Esophagus squamous epithelium (tissue), 5 donors: ENCODE measurements around the gene RHOT2. TPM values are rescaled to one million over a fixed set of nuclear protein-coding genes. Genes with fewer than 3 reads are reported as not detected.
A peak's percentile ranks its signal among the peaks of the same experiment; 100 is the strongest.

ENCODE experiments used
- DNase-seq: peaks from one replicate; lab custom pipeline; 2025; lab: John Stamatoyannopoulos, UW
- H3K27ac ChIP-seq, 4 donors: fragments of 200-600 bp; sonication (generic); one replicate each; pipeline ENCODE4 v1.5.1; 2016 to 2019; ENCODE audit warnings: mild to moderate bottlenecking in 1 of 4
- H3K27me3 ChIP-seq, 4 donors: fragments of 200-600 bp; sonication (generic); 1 replicate in 3 of 4; 2 replicates in 1 of 4; pipeline versions ENCODE4 v1.5.1 to v1.6.0; 2017 to 2021; ENCODE audit warnings: antibody characterized with exemption in 1 of 4
- H3K36me3 ChIP-seq, 3 donors: fragments of 200-600 bp; sonication (generic); one replicate each; pipeline ENCODE4 v1.5.1; 2016 to 2019
- H3K4me1 ChIP-seq, 3 donors: fragments of 200-600 bp; sonication (generic); one replicate each; pipeline ENCODE4 v1.5.1; 2017 to 2019
- H3K4me3 ChIP-seq, 4 donors: fragments of 200-600 bp; sonication (generic); 1 replicate in 3 of 4; 2 replicates in 1 of 4; pipeline ENCODE4 v1.5.1; 2016 to 2019; ENCODE audit warnings: mild to moderate bottlenecking in 2 of 4, moderate library complexity in 1 of 4
- H3K9me3 ChIP-seq, 3 donors: fragments of 200-600 bp; sonication (generic); one replicate each; pipeline ENCODE4 v1.5.1; 2016 to 2019
- POLR2A ChIP-seq, 4 donors: fragments of 450-650 bp; IDR thresholded peaks; one replicate each; pipeline ENCODE4 v1.6.1; 2017; ENCODE audit warnings: antibody characterized with exemption in 4 of 4, mild to moderate bottlenecking in 4 of 4, moderate library complexity in 3 of 4
- WGBS, 2 donors: methylation state at CpG; one replicate each; pipeline ENCODE4 v1.1.5; 2018; 5-methylcytosine and 5-hydroxymethylcytosine counted together
- intact Hi-C: fragments of 100-400 bp; cut with DNase I; formaldehyde crosslinking; loops from one replicate; pipeline ENCODE4 v1.15.0; 2022
- total RNA-seq, 4 donors: library from RNA; depleted of rRNA; stranded (reverse); fragments of >200 nt; gene quantifications; one replicate each; pipeline ENCODE4 v1.1.0, GENCODE V29; 2016
- TF ChIP-seq, protein P1 (sequence below), 6 experiments: fragments of 450-650 bp in 4 of 6; fragments of 200-600 bp in 2 of 6; sonication (generic) in 2 of 6; IDR thresholded peaks; one replicate each; pipeline ENCODE4 v1.5.1; 2016 to 2019; ENCODE audit warnings: antibody characterized with exemption in 6 of 6, mild to moderate bottlenecking in 4 of 6, moderate library complexity in 4 of 6
- donor health status: DM: yes; HTN: yes; CAD: no.

RHOT2 gene
- total RNA-seq, 4 donors from 2014 or later = 28.4 to 70.2 (median 48.9) TPM

DNA sequence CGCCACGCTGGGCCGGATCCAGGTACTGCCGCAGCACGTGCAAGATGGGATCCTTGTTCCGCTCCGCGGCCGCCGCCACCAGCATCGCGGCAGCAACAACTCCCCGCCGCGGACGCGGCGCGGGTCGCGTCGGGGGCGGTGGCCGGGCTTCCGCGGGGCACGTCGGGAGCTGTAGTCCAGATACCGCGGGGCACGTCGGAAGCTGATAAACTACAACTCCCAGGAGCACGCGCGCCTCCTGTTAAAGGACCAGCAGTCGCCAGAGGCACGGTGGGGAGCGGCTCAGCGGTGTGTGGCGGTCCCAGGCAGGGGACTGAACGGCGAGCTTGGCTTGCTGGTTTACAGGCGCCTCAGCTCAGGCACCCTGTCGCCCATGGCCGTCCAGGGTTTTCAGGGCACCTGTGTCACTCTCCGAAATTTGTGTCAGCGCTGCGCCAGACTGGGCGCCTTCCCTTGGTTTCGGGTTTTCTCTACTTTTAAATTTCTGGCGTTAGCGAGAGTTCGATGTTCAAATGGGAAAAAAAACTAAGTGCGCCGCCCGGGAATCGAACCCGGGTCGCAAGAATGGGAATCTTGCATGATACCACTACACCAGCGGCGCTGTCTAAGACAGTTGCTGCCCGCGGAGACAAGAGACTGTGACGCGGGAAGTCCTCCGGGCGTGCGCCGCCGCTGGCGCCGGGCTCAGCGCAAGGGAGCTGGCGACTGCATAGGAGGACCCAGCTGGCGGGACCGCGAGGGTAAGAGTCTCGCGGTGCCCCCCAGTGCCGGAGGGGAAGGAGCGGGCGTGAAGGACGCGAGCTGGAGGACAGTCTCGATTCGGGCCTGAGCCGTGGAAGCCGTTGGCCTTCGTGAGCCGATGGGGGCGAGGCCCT lies 31.5 kb upstream of the RHOT2 start, which contains the start of gene METTL26:
Gene METTL26, minus strand, starts transcription at position 100 of the 875 bp plus-strand sequence. Its CDS starts 15 bp downstream, at position 85.
- H3K27me3 ChIP-seq = no peaks in the 10 kb centered on the region
- H3K27ac ChIP-seq = peak within 1 kb of the TSS; percentile 85 to 99 (median 96)
- H3K9me3 ChIP-seq = no peaks in the 10 kb centered on the region
- 0 to 1% methylated on average over 6 to 21 of the region's 91 CpGs for WGBS, 2 donors
- H3K36me3 ChIP-seq = peaks cover 0 to 29% (median 9%) of the 10 kb centered on the region in 3 donors
- peak within 1 kb of the TSS; percentile 72 to 93 (median 82) for H3K4me3 ChIP-seq
- DNase-seq = peak; percentile 81
- peaks cover 18 to 42% (median 20%) of the 10 kb centered on the region in 3 donors for H3K4me1 ChIP-seq
- TF ChIP-seq, protein P1, sequence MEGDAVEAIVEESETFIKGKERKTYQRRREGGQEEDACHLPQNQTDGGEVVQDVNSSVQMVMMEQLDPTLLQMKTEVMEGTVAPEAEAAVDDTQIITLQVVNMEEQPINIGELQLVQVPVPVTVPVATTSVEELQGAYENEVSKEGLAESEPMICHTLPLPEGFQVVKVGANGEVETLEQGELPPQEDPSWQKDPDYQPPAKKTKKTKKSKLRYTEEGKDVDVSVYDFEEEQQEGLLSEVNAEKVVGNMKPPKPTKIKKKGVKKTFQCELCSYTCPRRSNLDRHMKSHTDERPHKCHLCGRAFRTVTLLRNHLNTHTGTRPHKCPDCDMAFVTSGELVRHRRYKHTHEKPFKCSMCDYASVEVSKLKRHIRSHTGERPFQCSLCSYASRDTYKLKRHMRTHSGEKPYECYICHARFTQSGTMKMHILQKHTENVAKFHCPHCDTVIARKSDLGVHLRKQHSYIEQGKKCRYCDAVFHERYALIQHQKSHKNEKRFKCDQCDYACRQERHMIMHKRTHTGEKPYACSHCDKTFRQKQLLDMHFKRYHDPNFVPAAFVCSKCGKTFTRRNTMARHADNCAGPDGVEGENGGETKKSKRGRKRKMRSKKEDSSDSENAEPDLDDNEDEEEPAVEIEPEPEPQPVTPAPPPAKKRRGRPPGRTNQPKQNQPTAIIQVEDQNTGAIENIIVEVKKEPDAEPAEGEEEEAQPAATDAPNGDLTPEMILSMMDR (IDR thresholded peaks at IDR 0.05) = peak in 3 of 6 experiments; percentile 24 to 42 (median 28)
- peak in 2 of 4 donors; percentile 55 to 66 for TF ChIP-seq POLR2A (IDR thresholded peaks at IDR 0.05)
- intact Hi-C loops = no loop called here

DNA sequence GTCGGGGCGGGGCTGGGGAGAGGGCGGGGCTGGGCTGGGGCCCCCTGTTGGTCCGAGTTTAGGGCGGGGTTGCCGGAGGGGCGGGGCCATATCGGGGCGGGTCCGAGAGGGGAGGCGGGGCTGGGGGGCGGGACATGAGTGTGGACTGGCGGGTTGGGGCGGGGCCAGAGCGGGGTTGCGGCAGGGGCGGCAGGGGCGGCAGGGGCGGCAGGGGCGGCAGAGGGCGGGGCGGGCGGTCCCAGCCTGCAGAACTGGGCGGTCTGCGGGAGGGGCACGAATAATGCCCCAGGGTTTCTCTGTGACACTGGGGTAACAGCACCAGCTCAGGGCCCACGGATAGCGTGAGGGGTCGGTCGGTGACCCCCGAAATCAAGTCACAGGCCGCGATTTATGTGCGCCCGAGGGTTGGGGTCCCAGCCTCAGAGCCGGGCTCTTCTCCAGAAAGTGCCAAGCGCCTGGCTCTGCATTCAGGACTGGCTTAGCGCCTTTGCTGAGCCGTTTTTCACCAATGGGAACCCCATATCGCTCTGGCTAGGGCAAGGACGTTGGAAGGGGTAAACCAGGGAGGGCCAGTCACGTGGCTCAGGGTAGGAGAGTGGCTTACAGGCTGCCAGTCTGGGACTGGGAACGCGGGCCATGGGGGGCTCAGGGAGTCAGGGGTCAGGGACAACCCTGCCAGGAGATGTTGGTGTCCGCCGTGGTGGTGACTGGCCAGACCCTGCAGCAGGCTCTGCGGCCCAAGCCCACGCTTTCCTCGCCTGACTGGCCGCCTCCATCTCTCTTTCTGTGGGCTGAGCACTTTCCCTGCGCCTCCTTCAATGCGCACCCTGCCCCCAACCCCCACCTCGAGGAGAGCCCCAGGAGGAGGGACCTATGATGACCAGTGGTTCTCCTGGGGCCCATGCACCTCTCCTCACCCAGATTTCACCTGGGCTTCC lies 30.6 kb upstream of the RHOT2 start:
- H3K4me1 ChIP-seq = peaks cover 18 to 46% (median 25%) of the 10 kb centered on the region in 3 donors
- H3K27me3 ChIP-seq = no peaks in the 10 kb centered on the region
- H3K9me3 ChIP-seq = no peaks in the 10 kb centered on the region
- H3K36me3 ChIP-seq = peaks cover 0 to 27% (median 9%) of the 10 kb centered on the region in 3 donors
- no peak for DNase-seq
- intact Hi-C loops = no loop called here
- peak overlapping the region; percentile 72 to 93 (median 82) for H3K4me3 ChIP-seq
- 5 to 86% methylated on average over 3 to 9 of the region's 53 CpGs for WGBS, 2 donors
- no peak for TF ChIP-seq POLR2A (IDR thresholded peaks at IDR 0.05)
- TF ChIP-seq, protein P1 (IDR thresholded peaks at IDR 0.05) = no peak
- H3K27ac ChIP-seq = peak overlapping the region; percentile 85 to 99 (median 96)

DNA sequence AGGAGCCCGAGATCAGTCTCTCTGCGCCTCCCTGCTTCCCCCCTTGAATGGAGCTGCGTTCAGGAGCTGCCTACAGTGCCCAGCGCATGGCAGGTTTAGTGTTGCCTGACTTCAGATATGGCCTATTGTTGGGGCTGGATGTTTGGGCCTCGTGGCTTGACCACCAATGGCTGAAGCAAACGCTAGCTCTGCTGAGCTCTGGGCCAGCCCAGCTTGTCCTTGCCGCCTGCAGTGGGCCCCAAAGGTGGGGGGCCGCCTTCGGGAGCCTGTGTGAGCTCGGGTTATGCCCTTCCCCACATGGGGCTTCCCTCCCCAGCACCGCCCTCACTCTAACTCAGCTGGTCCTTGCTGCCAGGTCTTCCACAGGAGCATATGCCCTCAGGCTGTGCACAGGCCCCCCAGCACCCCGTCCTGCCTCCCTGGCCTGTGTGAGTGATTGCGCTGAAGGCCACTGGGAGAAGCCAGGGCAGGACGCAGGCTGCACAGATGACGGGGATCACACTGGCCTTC lies 29.8 kb upstream of the RHOT2 start:
- WGBS, 2 donors = 80 to 100% methylated on average over 1 to 5 of the region's 15 CpGs
- peak overlapping the region in 3 of 4 donors; percentile 68 to 99 (median 95) for H3K27ac ChIP-seq
- no peak for TF ChIP-seq POLR2A (IDR thresholded peaks at IDR 0.05)
- TF ChIP-seq, protein P1 (IDR thresholded peaks at IDR 0.05) = no peak

DNA sequence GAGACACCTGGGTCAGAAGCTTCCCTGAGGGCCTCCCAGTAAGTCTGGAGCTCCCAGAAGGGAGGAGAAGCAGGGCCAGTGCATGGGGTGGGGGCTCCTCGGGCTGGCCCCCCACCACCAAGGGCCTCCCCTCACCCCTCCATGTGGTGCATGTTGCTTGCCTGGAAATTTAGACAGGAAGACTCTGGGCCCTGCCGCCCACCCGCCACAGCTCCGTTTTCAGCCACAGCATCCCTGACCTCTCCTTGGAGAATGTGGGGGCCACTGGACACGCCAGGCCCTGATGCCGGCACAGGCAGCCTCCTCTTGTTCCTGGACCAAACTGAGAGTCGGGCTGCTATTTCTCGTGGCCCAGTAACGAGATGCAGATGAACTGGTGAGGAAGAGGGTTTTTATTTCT lies 29.1 kb upstream of the RHOT2 start:
- Histone ChIP-seq H3K9me3 (no peaks in the 10 kb centered on the region), H3K4me3 (no peak overlapping the region), H3K27me3 (no peaks in the 10 kb centered on the region), H3K36me3 (peaks cover 0 to 12% (median 5%) of the 10 kb centered on the region in 3 donors), H3K4me1 (peaks cover 28 to 61% (median 35%) of the 10 kb centered on the region in 3 donors), H3K27ac (no peak overlapping the region)
- intact Hi-C loops = no loop called here
- DNase-seq = no peak
- WGBS, 2 donors = 70 to 93% methylated on average over 2 to 5 of the region's 9 CpGs
- TF ChIP-seq POLR2A (IDR thresholded peaks at IDR 0.05) = no peak
- TF ChIP-seq, protein P1 (IDR thresholded peaks at IDR 0.05) = no peak

More for the DNA sequence above, 29.8 kb upstream of the RHOT2 start:
- H3K4me1 ChIP-seq = peaks cover 25 to 53% (median 32%) of the 10 kb centered on the region in 3 donors
- no peak for DNase-seq
- intact Hi-C loops = no loop called here
- no peaks in the 10 kb centered on the region for H3K27me3 ChIP-seq
- peaks cover 0 to 20% (median 9%) of the 10 kb centered on the region in 3 donors for H3K36me3 ChIP-seq
- H3K9me3 ChIP-seq = no peaks in the 10 kb centered on the region
- H3K4me3 ChIP-seq = no peak overlapping the region
